NK-92 treated with Interleukin-12 subunit alpha and Interleukin-12 subunit beta, amount 100 ng/mL, for 24 hours (cell line): ENCODE measurements around the gene RANBP3L.

Experiments
- DNase-seq: peaks from one replicate; lab custom pipeline; 2025; lab: John Stamatoyannopoulos, UW

The RANBP3L gene

GRCh38 chr5:36243653-36244052, 58.0 kb downstream of the RANBP3L start:
- DNase-seq: no peak

GRCh38 chr5:36242534-36243485, 58.9 kb downstream of the RANBP3L start:
- DNase-seq: no peak

- peak; percentile 86 for DNase-seq
These were observed 59.8 kb downstream of the RANBP3L start, which contains the start of gene NADK2 for GRCh38 chr5:36241631-36242533. Gene NADK2, minus strand, starts transcription at chr5:36241925. Its CDS starts 127 bp downstream, at chr5:36241798.

DNA sequence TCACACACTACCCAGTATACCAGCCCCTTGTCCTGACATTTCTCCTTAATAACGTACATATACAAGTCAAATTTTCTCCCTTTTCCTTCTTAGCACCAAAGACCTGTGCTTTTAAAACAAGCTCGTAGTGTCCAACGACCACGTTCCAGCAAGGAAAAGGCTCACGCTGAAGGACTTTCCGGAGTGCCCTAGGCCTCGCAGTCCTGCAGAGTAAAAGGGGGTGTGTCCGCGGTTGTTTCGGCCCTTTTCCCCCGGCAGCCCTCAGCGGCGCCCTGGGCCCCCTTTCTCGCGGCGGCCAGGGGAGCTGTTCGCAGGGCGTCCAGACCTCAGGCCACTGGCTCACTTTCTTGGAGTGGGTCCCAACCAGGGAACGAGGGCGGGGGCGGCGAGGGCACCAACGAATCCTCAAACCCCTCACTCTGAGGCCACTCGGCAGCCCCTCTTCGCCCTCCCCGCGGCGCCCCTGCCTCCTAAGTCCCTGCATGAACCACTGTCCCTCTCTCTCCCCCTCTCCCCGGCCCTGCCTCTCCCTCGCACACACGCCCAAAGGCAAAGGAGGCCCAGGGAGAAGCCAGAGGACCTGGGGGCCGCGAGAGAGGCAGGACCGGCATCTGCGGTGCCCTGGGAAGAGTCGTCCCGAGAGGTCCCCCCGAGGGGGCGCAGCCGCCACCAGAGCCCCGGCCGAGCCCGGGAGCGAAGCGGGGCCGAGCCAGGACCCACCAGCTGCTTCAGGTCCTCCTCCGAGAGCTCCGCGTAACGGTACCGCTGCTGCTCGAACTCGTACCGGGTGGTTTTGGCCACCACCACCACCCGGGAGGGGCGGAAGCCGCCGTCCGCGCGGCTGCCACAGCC, 60.7 kb downstream of the RANBP3L start:
- DNase-seq: peak; percentile 32

DNA sequence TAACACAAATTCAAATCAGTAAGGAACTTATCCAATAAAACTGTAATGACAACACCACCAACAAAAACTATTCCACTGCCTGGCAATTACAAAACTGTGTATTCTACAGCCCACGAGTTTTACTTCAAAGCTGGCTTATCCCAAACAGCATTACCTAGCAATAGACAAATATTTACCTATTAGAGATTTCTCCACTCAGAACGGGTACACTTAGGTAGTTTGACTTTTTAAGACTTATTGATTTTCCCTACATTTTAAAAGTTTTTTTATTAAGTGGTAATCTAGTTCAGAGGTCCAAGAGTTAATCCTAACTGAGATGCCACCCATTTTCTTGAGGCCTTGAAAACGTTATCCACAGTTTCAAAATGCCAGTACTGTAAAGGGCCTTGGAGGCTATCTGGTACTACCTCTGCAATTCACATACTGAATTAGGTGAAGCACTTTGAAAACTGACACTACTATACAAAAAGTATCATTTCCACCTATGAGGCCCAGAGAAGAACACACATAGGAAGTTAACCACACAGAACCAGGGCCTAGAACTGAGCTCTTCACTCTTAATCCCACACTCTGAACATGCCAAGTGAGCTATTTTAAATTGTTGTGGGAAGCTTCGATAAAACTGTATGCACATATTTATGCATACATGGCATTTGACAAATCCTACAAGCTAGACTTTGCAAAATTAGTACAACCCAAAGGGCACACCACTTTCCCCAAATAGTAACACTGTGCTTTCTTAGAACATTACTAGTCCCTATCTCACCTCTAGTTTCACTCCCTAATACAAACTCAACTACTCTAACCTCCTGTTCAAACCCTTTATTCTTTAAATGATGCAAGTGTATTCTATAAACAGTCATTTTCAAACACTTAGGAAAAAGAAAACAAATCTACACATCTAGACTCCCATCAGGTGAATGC, 62.1 kb downstream of the RANBP3L start:
- DNase-seq: no peak

DNA sequence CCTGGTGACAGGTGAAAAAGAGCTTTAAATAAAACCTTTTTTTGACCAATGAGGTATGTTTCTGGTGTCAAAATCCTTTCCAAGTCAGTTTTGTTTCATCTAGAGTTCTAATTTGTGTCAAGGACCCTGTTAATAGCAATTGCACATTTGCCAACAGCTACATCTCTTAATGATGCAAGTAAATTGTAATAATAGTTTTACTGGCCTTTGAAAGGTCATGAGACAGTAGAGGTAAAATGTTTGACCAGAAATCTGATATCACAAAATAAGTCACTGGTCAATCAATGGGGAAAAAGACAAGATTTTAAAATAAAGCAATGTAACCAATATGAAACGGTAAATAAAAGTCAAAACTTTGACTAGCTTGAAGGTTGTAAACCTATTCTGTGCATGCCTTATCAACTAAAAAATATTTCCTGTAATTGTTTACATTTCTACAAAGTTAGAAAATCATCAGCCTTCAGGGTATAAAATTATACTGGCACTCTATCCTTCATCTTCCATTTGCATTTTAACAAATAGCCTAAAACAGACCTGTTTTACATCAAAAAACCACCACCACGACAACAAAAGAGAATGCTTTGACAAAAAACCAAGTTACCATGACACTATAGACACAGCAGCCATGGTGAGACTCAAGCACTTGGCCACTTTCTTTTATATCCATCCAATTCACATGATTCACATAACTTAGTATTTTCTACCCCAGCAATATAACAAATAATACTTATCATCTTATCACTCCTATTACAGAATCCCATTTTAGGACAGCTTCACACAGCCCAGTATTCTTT, 63.0 kb downstream of the RANBP3L start:
- DNase-seq: no peak

- no peak for DNase-seq
These were observed 64.0 kb downstream of the RANBP3L start for GRCh38 chr5:36237751-36238150.

DNA sequence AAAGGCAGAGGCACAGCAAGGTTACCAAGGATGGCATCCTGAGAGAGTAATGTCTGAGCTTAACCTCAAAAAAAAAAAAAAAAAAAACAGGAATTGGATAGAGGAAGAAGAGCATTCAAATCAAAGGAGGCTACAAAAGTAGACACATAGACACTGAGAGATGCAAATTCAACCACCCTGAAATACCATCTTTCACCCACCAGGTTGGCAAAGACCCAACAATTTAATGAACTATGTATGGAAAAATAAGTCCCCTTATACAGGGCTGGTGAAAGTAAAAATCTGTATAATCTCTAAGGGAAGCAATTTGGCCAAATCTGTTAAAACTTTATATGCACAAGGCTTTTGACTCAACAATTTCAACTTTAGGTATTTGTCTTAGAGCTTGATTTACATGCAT, 64.9 kb downstream of the RANBP3L start:
- DNase-seq: no peak

GRCh38 chr5:36232533-36232932, 69.2 kb downstream of the RANBP3L start:
- no peak for DNase-seq

GRCh38 chr5:36230151-36230790, 71.4 kb downstream of the RANBP3L start:
- DNase-seq: no peak

DNA sequence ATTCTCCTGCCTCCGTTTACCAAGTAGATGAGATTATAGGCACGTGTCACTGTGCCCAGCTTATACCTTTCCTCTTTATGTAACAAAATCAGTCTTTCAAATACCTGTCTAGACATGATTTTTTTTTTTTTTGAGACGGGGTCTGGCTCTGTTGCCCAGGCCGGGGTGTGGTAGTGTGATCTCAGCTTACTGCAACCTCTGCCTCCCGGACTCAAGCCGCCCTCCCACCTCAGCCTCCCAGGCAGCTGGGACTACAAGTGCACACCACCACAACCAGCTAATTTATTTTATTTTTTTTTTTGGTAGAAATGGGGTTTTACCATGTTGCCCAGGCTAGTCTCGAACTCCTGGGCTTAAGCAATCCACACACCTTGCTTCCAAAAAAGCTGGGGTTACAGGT, 73.2 kb downstream of the RANBP3L start:
- no peak for DNase-seq

DNA sequence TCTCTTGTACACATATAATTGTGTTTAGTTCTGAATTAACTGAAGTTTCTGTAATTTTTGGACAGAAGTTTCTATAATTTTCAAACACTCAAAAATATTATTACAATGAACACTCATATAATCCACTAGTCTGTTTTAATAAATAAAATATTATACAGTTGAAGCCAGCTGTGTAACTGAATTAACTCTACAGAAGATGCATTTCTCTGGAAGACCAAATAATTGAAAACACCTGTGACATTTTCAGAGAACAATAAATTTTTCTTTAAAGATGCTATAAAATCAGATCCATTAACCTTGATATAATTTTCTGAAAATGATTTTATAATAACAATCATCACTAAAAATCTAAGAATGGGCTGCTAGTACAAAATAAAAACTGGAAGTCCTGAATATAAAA, 74.7 kb downstream of the RANBP3L start:
- DNase-seq: no peak

GRCh38 chr5:36222620-36223019, 79.1 kb downstream of the RANBP3L start:
- DNase-seq: no peak

- no peak for DNase-seq
These were observed 83.7 kb downstream of the RANBP3L start for GRCh38 chr5:36217988-36218387.

DNA sequence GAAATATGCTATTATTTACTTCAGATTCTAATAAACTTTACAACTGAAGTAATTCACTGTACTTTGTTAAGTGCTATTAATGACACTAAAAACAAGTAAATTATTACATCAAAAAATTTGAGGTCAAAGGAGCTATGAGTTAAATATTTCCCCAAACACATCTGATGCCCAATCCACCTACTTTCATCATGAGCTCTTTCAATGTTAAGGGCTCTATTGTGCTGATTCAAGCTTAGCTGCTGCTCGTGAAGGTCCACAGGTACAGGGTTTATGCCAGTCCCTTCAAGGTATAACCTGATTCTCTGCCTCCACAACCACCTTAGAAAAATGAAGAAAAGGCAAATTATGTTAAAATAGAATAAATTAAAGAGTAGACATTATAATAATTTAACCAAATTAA, 84.1 kb downstream of the RANBP3L start:
- DNase-seq: no peak

GRCh38 chr5:36215910-36216309, 85.8 kb downstream of the RANBP3L start:
- no peak for DNase-seq

GRCh38 chr5:36214436-36214835, 87.3 kb downstream of the RANBP3L start:
- no peak for DNase-seq

DNA sequence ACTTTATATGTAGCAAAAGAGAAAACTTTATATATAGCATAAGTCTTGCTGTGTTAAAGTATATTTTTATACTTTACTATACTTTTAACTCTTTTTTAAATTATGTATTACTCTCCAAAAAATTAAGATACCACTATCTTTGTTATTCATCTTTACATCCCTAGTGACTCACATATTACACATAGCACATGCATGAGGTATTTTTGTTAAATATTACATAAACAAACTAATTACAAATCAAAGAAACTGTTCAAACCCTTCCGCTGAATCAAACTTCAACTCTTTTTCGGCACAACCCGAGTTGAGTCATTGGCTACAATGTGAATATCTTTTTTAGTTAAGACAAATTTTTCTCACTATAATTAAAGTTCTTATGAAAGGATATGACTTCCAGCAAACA, 92.0 kb downstream of the RANBP3L start:
- DNase-seq: no peak

- no peak for DNase-seq
These were observed 92.9 kb downstream of the RANBP3L start for GRCh38 chr5:36208786-36209185.
